HG03442 (cell line): ENCODE results near the gene ABCG8.
"Not testable (repeated sequence)": the region's sequence is repeated elsewhere in the genome, so short reads cannot be mapped to it uniquely, and the experiment has no call there.

Experiments used
- ATAC-seq: cut with Tn5 transposase; IDR thresholded peaks from one replicate; pipeline ENCODE4 v1.9.1; 2021; ENCODE audit warnings: mild to moderate bottlenecking, moderate library complexity; ENCODE audit not compliant: unreplicated experiment

Gene ABCG8

DNA sequence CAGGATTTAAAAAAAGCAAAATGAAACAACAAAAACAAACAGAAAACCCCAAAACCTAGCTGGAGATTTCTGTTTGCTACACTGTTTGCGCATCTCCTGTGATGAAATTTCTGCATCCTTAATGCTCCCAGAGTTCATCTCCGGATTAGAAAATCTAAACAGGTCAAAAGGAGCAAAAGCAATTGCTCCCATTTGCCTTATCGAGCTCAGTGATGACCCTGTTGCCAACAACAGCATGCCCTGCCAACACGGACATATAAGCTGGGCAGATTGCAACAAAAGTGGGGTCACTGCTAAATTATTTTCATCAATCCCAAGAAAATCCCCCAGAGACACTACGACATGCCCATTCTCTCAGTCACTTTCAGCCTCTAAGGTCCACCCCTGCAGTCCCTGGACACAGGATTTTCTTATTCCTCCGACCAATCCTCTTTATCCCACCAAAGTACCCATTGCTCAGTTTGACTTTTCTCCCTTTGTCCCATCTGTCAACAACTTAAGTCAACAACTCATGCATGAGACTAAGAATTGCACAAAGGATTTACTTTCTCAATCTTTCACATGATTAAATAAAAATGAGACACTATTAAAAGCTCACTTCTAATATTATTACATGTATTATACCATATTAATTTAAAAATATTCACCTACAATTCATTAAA, 67.8 kb downstream of the ABCG8 start:
- no peak for ATAC-seq

DNA sequence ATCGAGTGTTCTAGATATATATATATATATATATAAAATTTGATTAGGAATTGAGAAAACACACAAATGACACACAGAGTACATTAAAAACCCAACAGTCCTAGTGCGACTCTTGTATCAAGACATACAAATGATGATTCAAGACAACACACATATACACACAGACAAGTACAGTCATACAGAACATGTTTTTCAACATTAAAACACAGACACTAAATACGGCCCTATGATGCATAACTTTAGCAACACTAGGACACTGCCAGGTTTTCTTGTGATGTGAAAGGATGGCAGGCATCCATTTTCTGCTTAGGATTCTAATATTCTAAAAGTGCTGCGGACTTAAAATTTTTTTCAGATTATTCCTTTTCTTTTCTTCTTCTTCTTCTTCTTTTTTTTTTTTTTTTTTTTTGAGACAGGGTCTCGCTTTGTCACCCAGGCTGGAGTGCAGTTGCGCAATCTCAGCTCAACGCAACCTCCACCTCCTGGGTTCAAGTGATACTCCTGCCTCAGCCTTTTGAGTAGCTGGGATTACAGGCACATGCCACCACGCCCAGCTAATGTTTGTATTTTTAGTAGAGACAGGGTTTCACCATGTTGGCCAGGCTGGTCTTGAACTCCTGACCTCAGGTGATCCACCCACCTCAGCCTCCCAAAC, 72.5 kb downstream of the ABCG8 start:
- not testable (repeated sequence) for ATAC-seq

DNA sequence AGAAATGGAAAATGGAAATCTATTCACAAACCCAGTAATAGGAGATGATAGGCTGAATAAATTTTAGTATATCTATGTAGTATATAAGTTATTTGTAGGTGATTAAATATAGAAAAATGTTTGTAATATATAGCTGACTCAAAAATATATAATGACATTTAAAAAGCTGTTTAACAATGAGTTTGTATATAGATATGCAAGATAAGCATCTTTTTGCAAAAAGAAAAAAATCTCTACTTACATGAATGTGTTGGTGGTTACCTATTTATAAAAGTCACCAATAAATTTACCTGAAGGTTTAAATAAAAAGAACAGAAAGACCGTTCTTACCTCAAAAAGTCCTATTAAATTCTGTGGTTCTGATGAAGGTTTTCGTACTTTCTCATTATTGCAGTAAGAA, 85.7 kb downstream of the ABCG8 start:
- ATAC-seq, result no peak

DNA sequence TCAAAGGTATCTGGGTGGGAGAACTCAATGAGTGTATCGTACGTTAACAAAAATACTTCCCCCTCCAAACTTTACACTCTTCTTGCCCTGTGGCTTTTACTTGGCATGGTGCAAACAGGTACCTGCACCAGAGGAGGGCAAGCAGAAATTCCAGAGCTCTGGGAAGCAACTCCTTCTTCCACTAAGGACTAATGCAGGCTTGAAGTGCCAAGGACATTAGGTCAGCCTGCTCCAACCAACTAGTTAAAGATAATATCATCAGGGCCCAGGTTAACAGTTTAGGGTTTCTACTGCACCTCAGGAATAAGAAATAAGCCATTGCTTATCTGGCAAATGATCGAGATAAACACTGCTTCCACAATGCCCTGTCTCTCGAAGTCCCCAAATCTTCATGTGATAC, 86.7 kb downstream of the ABCG8 start:
- ATAC-seq, result no peak

DNA sequence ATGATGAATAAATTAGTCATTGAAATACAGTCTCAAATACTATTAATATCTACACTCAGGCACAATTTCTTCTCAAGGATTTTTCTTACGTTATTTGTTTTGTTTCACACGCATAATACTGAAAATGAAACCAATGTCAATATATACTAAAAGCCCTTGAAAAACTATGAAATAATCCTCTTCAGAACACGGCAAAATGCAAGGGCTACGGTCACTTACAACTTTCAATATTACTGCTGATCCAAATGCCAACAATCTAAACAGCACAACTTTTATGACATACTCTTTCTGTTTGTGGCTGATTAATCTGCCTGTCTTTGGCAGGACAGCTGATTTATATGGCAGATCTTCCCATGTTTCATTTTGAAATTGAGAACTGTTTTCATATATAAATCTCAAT, 88.7 kb downstream of the ABCG8 start:
- ATAC-seq, result no peak

DNA sequence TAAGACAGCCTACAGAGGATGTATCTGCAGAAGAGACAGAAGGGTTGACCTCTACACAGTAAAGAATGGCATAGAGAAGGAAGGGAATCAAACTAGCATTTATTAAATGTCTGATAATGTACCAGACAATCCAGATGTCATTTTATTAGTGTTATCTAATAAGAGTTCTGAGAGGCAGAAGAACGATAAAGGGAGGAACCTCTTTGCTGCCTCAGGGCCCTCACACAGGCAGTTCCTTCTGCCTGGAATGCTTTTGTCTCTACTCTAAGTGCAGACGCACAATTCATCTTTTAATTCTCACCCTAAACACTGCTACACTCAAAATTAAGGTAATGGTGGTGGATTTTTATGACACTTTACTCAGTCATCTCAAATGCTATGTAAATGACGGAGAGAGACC, 92.5 kb downstream of the ABCG8 start:
- no peak for ATAC-seq
